Spleen (tissue), 7 donors: ENCODE results near the gene ATXN1.
A peak's percentile ranks its signal among the peaks of the same experiment; 100 is the strongest.

ENCODE experiments used
- POLR2A ChIP-seq, 3 donors: fragments of 450-650 bp; IDR thresholded peaks; one replicate each; pipeline ENCODE4 v1.5.1; 2017; ENCODE audit warnings: antibody characterized with exemption in 3 of 3, mild to moderate bottlenecking in 1 of 3
- POLR2AphosphoS5 ChIP-seq, 3 donors: sonication (generic); formaldehyde crosslinking; IDR thresholded peaks; one replicate each; pipeline ENCODE4 v1.5.1; 2017; ENCODE audit warnings: antibody characterized with exemption in 3 of 3
- TF ChIP-seq, protein P1 (sequence below), 11 experiments: fragments of 200-600 bp in 7 of 11; fragments of 450-650 bp in 4 of 11; sonication (generic) in 4 of 11; IDR thresholded peaks in 8 of 11; conservative IDR thresholded peaks in 3 of 11; 1 replicate in 7 of 11; 2 replicates in 4 of 11; pipeline versions ENCODE4 v1.4.0 to v1.8.0; 2016 to 2021; ENCODE audit warnings: antibody characterized with exemption in 11 of 11, inconsistent platforms in 4 of 11, mild to moderate bottlenecking in 1 of 11
- donor health status: DM: no; HTN: no; CAD: no; lungs with moderate emphysema.
- donor health status: DM: no; HTN: no; CAD: no.
- donor health status: DM: no; HTN: no; CAD: no.

- TF ChIP-seq POLR2A (IDR thresholded peaks at IDR 0.05) (no peak), POLR2AphosphoS5 (IDR thresholded peaks at IDR 0.05) (peak in 1 of 3 donors; percentile 26)
- TF ChIP-seq, protein P1, sequence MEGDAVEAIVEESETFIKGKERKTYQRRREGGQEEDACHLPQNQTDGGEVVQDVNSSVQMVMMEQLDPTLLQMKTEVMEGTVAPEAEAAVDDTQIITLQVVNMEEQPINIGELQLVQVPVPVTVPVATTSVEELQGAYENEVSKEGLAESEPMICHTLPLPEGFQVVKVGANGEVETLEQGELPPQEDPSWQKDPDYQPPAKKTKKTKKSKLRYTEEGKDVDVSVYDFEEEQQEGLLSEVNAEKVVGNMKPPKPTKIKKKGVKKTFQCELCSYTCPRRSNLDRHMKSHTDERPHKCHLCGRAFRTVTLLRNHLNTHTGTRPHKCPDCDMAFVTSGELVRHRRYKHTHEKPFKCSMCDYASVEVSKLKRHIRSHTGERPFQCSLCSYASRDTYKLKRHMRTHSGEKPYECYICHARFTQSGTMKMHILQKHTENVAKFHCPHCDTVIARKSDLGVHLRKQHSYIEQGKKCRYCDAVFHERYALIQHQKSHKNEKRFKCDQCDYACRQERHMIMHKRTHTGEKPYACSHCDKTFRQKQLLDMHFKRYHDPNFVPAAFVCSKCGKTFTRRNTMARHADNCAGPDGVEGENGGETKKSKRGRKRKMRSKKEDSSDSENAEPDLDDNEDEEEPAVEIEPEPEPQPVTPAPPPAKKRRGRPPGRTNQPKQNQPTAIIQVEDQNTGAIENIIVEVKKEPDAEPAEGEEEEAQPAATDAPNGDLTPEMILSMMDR (IDR thresholded peaks at IDR 0.05 in 8 of 11, conservative IDR thresholded peaks at IDR 0.05 in 3 of 11): no peak
Observed at GRCh38 chr6:16326531-16326930, 434.7 kb downstream of the ATXN1 start.
